H9 (cell line): ENCODE measurements around the gene FBXL13. TPM values are rescaled to one million over a fixed set of nuclear protein-coding genes. Genes with fewer than 3 reads are reported as not detected.
"Not testable (repeated sequence)": the region's sequence is repeated elsewhere in the genome, so short reads cannot be mapped to it uniquely, and the experiment has no call there.

ENCODE experiments used
- DNase-seq: peaks from one replicate; pipeline ENCODE4 v3.0.0-alpha.2; 2017
- H2AFZ ChIP-seq: one replicate; pipeline ENCODE4 v1.6.1; 2013; ENCODE audit warnings: mild to moderate bottlenecking, low read length, control low read depth, moderate library complexity
- H2AK5ac ChIP-seq: 2 replicates; pipeline ENCODE4 v1.6.1; 2013; ENCODE audit warnings: low read length, control low read depth, mixed read lengths; ENCODE audit not compliant: insufficient read length
- H2BK120ac ChIP-seq: one replicate; pipeline ENCODE4 v1.6.1; 2013; ENCODE audit warnings: low read depth, mild to moderate bottlenecking, low read length, control low read depth, inconsistent platforms; ENCODE audit not compliant: poor library complexity, severe bottlenecking
- H2BK12ac ChIP-seq: 2 replicates; pipeline ENCODE4 v1.6.1; 2013; ENCODE audit warnings: low read length, control low read depth, mixed read lengths, low read depth; ENCODE audit not compliant: insufficient read length
- H2BK15ac ChIP-seq: 2 replicates; pipeline ENCODE4 v1.6.1; 2013; ENCODE audit warnings: low read depth, low read length, control low read depth
- H2BK20ac ChIP-seq: one replicate; pipeline ENCODE4 v1.6.1; 2013; ENCODE audit warnings: low read depth, mild to moderate bottlenecking, low read length, control low read depth, inconsistent platforms; ENCODE audit not compliant: poor library complexity, severe bottlenecking
- H2BK5ac ChIP-seq: 2 replicates; pipeline ENCODE4 v1.6.1; 2013; ENCODE audit warnings: low read length, control low read depth, mixed read lengths; ENCODE audit not compliant: insufficient read length
- H3K14ac ChIP-seq: 2 replicates; pipeline ENCODE4 v1.6.1; 2013; ENCODE audit warnings: low read length, control low read depth; ENCODE audit not compliant: insufficient read depth
- H3K18ac ChIP-seq: 2 replicates; pipeline ENCODE4 v1.6.1; 2013; ENCODE audit warnings: low read depth, mild to moderate bottlenecking, mixed read lengths, low read length, control low read depth; ENCODE audit not compliant: insufficient read length
- H3K23ac ChIP-seq: 2 replicates; pipeline ENCODE4 v1.6.1; 2013; ENCODE audit warnings: low read length, control low read depth, mixed read lengths, low read depth; ENCODE audit not compliant: insufficient read length
- H3K23me2 ChIP-seq: 2 replicates; pipeline ENCODE4 v1.6.1; 2013; ENCODE audit warnings: low read depth, mild to moderate bottlenecking, mixed read lengths, low read length, control low read depth; ENCODE audit not compliant: insufficient read length, poor library complexity, severe bottlenecking
- H3K27ac ChIP-seq: 2 replicates; pipeline ENCODE4 v1.5.1; 2013; ENCODE audit warnings: low read length, control low read depth, mixed read lengths, low read depth; ENCODE audit not compliant: insufficient read length
- H3K27me3 ChIP-seq: 2 replicates; pipeline ENCODE4 v1.6.1; 2013; ENCODE audit warnings: low read length, control low read depth, inconsistent platforms; ENCODE audit not compliant: insufficient read depth
- H3K4ac ChIP-seq: 2 replicates; pipeline ENCODE4 v1.6.1; 2013; ENCODE audit warnings: low read depth, mild to moderate bottlenecking, control low read depth, inconsistent platforms, low read length, moderate library complexity
- H3K4me1 ChIP-seq: 2 replicates; pipeline ENCODE4 v1.6.1; 2013; ENCODE audit warnings: low read length, control low read depth, inconsistent platforms; ENCODE audit not compliant: insufficient read depth
- H3K4me2 ChIP-seq: 2 replicates; pipeline ENCODE4 v1.6.1; 2013; ENCODE audit warnings: low read length, control low read depth, mixed read lengths; ENCODE audit not compliant: insufficient read length, insufficient read depth
- H3K56ac ChIP-seq: 2 replicates; pipeline ENCODE4 v1.6.1; 2013; ENCODE audit warnings: low read depth, mild to moderate bottlenecking, mixed read lengths, low read length, control low read depth; ENCODE audit not compliant: insufficient read length
- H3K79me1 ChIP-seq: 2 replicates; pipeline ENCODE4 v1.6.1; 2013; ENCODE audit warnings: low read depth, mild to moderate bottlenecking, moderate library complexity, low read length, control low read depth, inconsistent platforms; ENCODE audit not compliant: insufficient read depth, poor library complexity, severe bottlenecking
- H3K79me2 ChIP-seq: 2 replicates; pipeline ENCODE4 v1.6.1; 2013; ENCODE audit warnings: low read length, control low read depth, inconsistent platforms; ENCODE audit not compliant: insufficient read depth
- H3K9ac ChIP-seq: 2 replicates; pipeline ENCODE4 v1.6.1; 2013; ENCODE audit warnings: low read length, control low read depth, mixed read lengths; ENCODE audit not compliant: insufficient read length; ENCODE audit errors: extremely low read depth
- H3K9me3 ChIP-seq: one replicate; pipeline ENCODE4 v1.6.1; 2013; ENCODE audit warnings: low read depth, low read length, inconsistent platforms; ENCODE audit not compliant: control insufficient read depth
- H3T11ph ChIP-seq: one replicate; pipeline ENCODE4 v1.6.1; 2013; ENCODE audit warnings: mild to moderate bottlenecking, low read length, control low read depth, inconsistent platforms
- H4K20me1 ChIP-seq: one replicate; pipeline ENCODE4 v1.6.1; 2013; ENCODE audit not compliant: control insufficient read depth, insufficient read length, insufficient read depth
- H4K5ac ChIP-seq: 2 replicates; pipeline ENCODE4 v1.6.1; 2013; ENCODE audit warnings: low read depth, mild to moderate bottlenecking, mixed read lengths, low read length, control low read depth; ENCODE audit not compliant: insufficient read length
- H4K8ac ChIP-seq: replicated peaks from 2 replicates; pipeline ENCODE4 v1.6.1; 2013; ENCODE audit warnings: low read length, control low read depth, mixed read lengths, low read depth; ENCODE audit not compliant: insufficient read length
- H4K91ac ChIP-seq: 2 replicates; pipeline ENCODE4 v1.6.1; 2013; ENCODE audit warnings: low read depth, mild to moderate bottlenecking, moderate library complexity, mixed read lengths, low read length, control low read depth; ENCODE audit not compliant: insufficient read length
- H3K27ac Mint-ChIP-seq, 3 experiments: 2 replicates in 2 of 3; 3 replicates in 1 of 3; pipeline ENCODE4 v1.8.0; 2020 to 2021; ENCODE audit warnings: mixed read lengths in 3 of 3, mild to moderate bottlenecking in 1 of 3, moderate library complexity in 1 of 3
- H3K27me3 Mint-ChIP-seq: 2 replicates; pipeline ENCODE4 v1.8.0; 2021; ENCODE audit warnings: low read depth, mild to moderate bottlenecking, moderate library complexity, mixed read lengths
- H3K36me3 Mint-ChIP-seq, 3 experiments: 2 replicates in 2 of 3; 3 replicates in 1 of 3; pipeline ENCODE4 v1.8.0; 2020 to 2021; ENCODE audit warnings: low read depth in 3 of 3, mixed read lengths in 3 of 3; ENCODE audit not compliant: insufficient read depth in 1 of 3
- H3K4me1 Mint-ChIP-seq, 2 experiments: 2 replicates each; pipeline ENCODE4 v1.8.0; 2020; ENCODE audit warnings: mixed read lengths in 2 of 2
- H3K4me3 Mint-ChIP-seq, 2 experiments: 2 replicates in 1 of 2; 3 replicates in 1 of 2; pipeline ENCODE4 v1.8.0; 2020 to 2021; ENCODE audit warnings: mild to moderate bottlenecking in 2 of 2, mixed read lengths in 2 of 2, moderate library complexity in 1 of 2
- H3K9me3 Mint-ChIP-seq, 2 experiments: 2 replicates in 1 of 2; 3 replicates in 1 of 2; pipeline ENCODE4 v1.8.0; 2020; ENCODE audit warnings: mild to moderate bottlenecking in 2 of 2, mixed read lengths in 2 of 2, moderate library complexity in 1 of 2
- CTCF ChIP-seq: fragments of 200-600 bp; sonication (generic); conservative IDR thresholded peaks from 3 replicates; pipeline ENCODE4 v1.8.0; 2021; ENCODE audit warnings: antibody characterized with exemption, mild to moderate bottlenecking
- WGBS: extraction: QIAGEN DNeasy Blood & Tissue Kit; methylation state at CpG from one replicate; pipeline ENCODE4 v1.1.7; 2013; ENCODE audit warnings: missing lambda C conversion rate, low lambda C conversion rate, mixed read lengths; ENCODE audit not compliant: insufficient read length; ENCODE audit errors: extremely low coverage; 5-methylcytosine and 5-hydroxymethylcytosine counted together
- total RNA-seq: library from RNA; stranded (reverse); gene quantifications from 2 replicates; pipeline ENCODE4 v1.2.1, GENCODE V29; 2021

The FBXL13 gene
- total RNA-seq, 1 experiment from 2014 or later: 4.4 TPM

- Mint-ChIP-seq H3K27ac (no peak overlapping the region), H3K9me3 (no peaks in the 10 kb centered on the region)
- no peak overlapping the region for H4K5ac ChIP-seq
Measured at GRCh38 chr7:103079836-103080235, 5.2 kb upstream of the FBXL13 start.

GRCh38 chr7:103078226-103078625 lies 3.6 kb upstream of the FBXL13 start:
- not testable (repeated sequence) for H3K4me2 ChIP-seq, H4K5ac ChIP-seq, H3K4ac ChIP-seq, H4K8ac ChIP-seq, H3K27me3 ChIP-seq, H3K79me2 ChIP-seq, H3T11ph ChIP-seq, H3K4me3 Mint-ChIP-seq, H3K23ac ChIP-seq, H2BK12ac ChIP-seq, H2BK5ac ChIP-seq, H3K9me3 ChIP-seq, H3K18ac ChIP-seq, H3K56ac ChIP-seq, H4K91ac ChIP-seq, H3K27ac Mint-ChIP-seq, H3K27ac ChIP-seq, H2AFZ ChIP-seq, H3K4me1 ChIP-seq, DNase-seq, H3K27me3 Mint-ChIP-seq, H2AK5ac ChIP-seq, H3K9me3 Mint-ChIP-seq, H2BK120ac ChIP-seq, H4K20me1 ChIP-seq, H3K9ac ChIP-seq, H3K14ac ChIP-seq, H3K79me1 ChIP-seq, H2BK20ac ChIP-seq, H2BK15ac ChIP-seq
- Mint-ChIP-seq H3K36me3 (peaks cover 10 to 22% (median 14%) of the 10 kb centered on the region in 3 experiments; a peak in 6 of 7 replicates), H3K4me1 (peaks cover 20 to 32% of the 10 kb centered on the region in 2 experiments)
- WGBS: no CpG with 5 or more reads among the region's 6 CpGs
- H3K23me2 ChIP-seq: peaks cover 13% of the 10 kb centered on the region

More at GRCh38 chr7:103079836-103080235, 5.2 kb upstream of the FBXL13 start:
- H3K4ac ChIP-seq: no peak overlapping the region
- no peak overlapping the region for H3K9ac ChIP-seq
- no peak overlapping the region for H2AFZ ChIP-seq
- Mint-ChIP-seq H3K27me3 (no peaks in the 10 kb centered on the region), H3K4me1 (peaks cover 12 to 24% of the 10 kb centered on the region in 2 experiments), H3K36me3 (peaks cover 10 to 32% (median 26%) of the 10 kb centered on the region in 3 experiments; a peak in 6 of 7 replicates), H3K4me3 (no peak overlapping the region)
- H3K23me2 ChIP-seq: peaks cover 5% of the 10 kb centered on the region
- peaks cover 3% of the 10 kb centered on the region; the same call in 1 of the 2 replicates for H3K79me2 ChIP-seq
- no peaks in the 10 kb centered on the region for H4K20me1 ChIP-seq
- no peak for DNase-seq
- no CpG with 5 or more reads among the region's 3 CpGs for WGBS
- H3K27ac ChIP-seq: no peak overlapping the region
- H2BK120ac ChIP-seq: no peak overlapping the region
- H4K91ac ChIP-seq: no peak overlapping the region
- H2BK5ac ChIP-seq: no peak overlapping the region
- H3K56ac ChIP-seq: no peak overlapping the region
- no peak overlapping the region for H3T11ph ChIP-seq
- no peaks in the 10 kb centered on the region; the same call in 1 of the 2 replicates for H3K4me1 ChIP-seq
- H2BK20ac ChIP-seq: no peak overlapping the region
- no peak overlapping the region for H2AK5ac ChIP-seq
- no peak overlapping the region for H4K8ac ChIP-seq
- H3K27me3 ChIP-seq: no peaks in the 10 kb centered on the region
- H2BK12ac ChIP-seq: no peak overlapping the region
- no peak overlapping the region for H3K23ac ChIP-seq
- no peak overlapping the region for H2BK15ac ChIP-seq
- H3K4me2 ChIP-seq: no peak overlapping the region
- H3K9me3 ChIP-seq: no peaks in the 10 kb centered on the region
- no peak overlapping the region for H3K18ac ChIP-seq
- no peak for TF ChIP-seq CTCF
- H3K79me1 ChIP-seq: no peaks in the 10 kb centered on the region
- H3K14ac ChIP-seq: no peak overlapping the region
